Measurements from ENCODE around the gene CHRND.

DNA sequence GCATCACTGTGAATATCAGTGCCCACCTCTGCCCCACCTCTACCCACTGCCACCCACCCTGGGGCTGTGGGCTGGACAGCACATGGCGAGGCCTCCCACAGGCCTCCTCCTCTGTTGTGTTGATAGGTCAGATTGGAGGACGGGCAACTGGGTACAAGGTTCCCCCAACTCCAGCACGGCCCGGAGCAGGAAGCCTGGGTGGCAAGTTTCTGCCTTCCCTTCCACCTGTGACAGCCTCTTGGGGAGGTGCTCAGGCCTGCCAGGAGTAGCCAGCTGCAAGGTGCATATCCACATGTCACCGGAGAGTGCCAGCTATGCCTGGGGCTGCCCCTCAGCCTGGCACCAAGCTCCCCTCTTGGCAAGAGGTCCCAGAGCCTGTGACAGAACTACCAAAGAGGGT lies 31.4 kb upstream of the CHRND start:
- TF ChIP-seq POLR2A (IDR thresholded peaks at IDR 0.05; ENCODE audit: low read length) (no peak), GATA1 (IDR thresholded peaks at IDR 0.05; ENCODE audit: low read depth, low read length) (no peak)
